Spleen (tissue), 11 donors: ENCODE results near the gene RBFA. TPM values are rescaled to one million over a fixed set of nuclear protein-coding genes. Genes with fewer than 3 reads are reported as not detected.

Experiments
- DNase-seq: peaks from one replicate; pipeline ENCODE4 v3.0.0-alpha.2; 2020
- H3K27ac ChIP-seq, 8 donors: fragments of 200-600 bp; sonication (generic) in 7 of 8; 1 replicate in 4 of 8; 2 replicates in 4 of 8; pipeline versions ENCODE4 v1.5.0 to v1.8.0; 2016 to 2021; ENCODE audit warnings: inconsistent platforms in 4 of 8, mild to moderate bottlenecking in 4 of 8, moderate library complexity in 1 of 8
- H3K27me3 ChIP-seq, 7 donors: fragments of 200-600 bp; sonication (generic) in 6 of 7; replicated peaks in 1 of 7; 1 replicate in 4 of 7; 2 replicates in 3 of 7; pipeline versions ENCODE4 v1.5.0 to v1.8.0; 2016 to 2021; ENCODE audit warnings: inconsistent platforms in 3 of 7, mild to moderate bottlenecking in 1 of 7
- H3K36me3 ChIP-seq, 6 donors: fragments of 200-600 bp; sonication (generic) in 5 of 6; 1 replicate in 4 of 6; 2 replicates in 2 of 6; pipeline versions ENCODE4 v1.5.0 to v1.8.0; 2016 to 2021; ENCODE audit warnings: inconsistent platforms in 2 of 6
- H3K4me1 ChIP-seq, 6 donors: fragments of 200-600 bp; sonication (generic) in 5 of 6; 1 replicate in 3 of 6; 2 replicates in 3 of 6; pipeline versions ENCODE4 v1.5.0 to v1.8.0; 2016 to 2021; ENCODE audit warnings: inconsistent platforms in 3 of 6
- H3K4me3 ChIP-seq, 8 donors: fragments of 200-600 bp; sonication (generic) in 7 of 8; 1 replicate in 4 of 8; 2 replicates in 4 of 8; pipeline versions ENCODE4 v1.5.0 to v1.8.0; 2016 to 2021; ENCODE audit warnings: inconsistent platforms in 4 of 8, mild to moderate bottlenecking in 4 of 8, moderate library complexity in 2 of 8
- H3K9me3 ChIP-seq, 8 donors: fragments of 200-600 bp; sonication (generic) in 7 of 8; 1 replicate in 4 of 8; 2 replicates in 4 of 8; pipeline versions ENCODE4 v1.5.0 to v1.8.0; 2016 to 2021; ENCODE audit warnings: inconsistent platforms in 4 of 8
- POLR2A ChIP-seq, 3 donors: fragments of 450-650 bp; IDR thresholded peaks; one replicate each; pipeline ENCODE4 v1.5.1; 2017; ENCODE audit warnings: antibody characterized with exemption in 3 of 3, mild to moderate bottlenecking in 1 of 3
- POLR2AphosphoS5 ChIP-seq, 3 donors: sonication (generic); formaldehyde crosslinking; IDR thresholded peaks; one replicate each; pipeline ENCODE4 v1.5.1; 2017; ENCODE audit warnings: antibody characterized with exemption in 3 of 3
- WGBS, 5 donors: extraction: QIAGEN DNeasy Blood & Tissue Kit in 3 of 5; methylation state at CpG; one replicate each; pipeline versions ENCODE4 v1.1.5 to v1.1.7; 2013 to 2018; 5-methylcytosine and 5-hydroxymethylcytosine counted together
- intact Hi-C: fragments of 100-400 bp; cut with DNase I; formaldehyde crosslinking; loops from one replicate; pipeline ENCODE4 v1.15.0; 2023; ENCODE audit warnings: low total_unique reads
- polyA plus RNA-seq, 3 donors: library from polyadenylated mRNA; stranded (reverse); fragments of 200-250 nt; gene quantifications; one replicate each; pipeline ENCODE4 v1.2.1, GENCODE V29; 2013
- total RNA-seq, 7 donors: library from RNA; depleted of rRNA in 3 of 7; stranded (reverse); fragments of >200 nt in 3 of 7; fragmentation: NEBNext Ultra II Directional in 4 of 7; extraction: Animal tissue kit (Norgen Biotek cat#: 25700) in 4 of 7; gene quantifications; one replicate each; pipeline versions ENCODE4 v1.1.0 to v1.2.1, GENCODE V29; 2016 to 2021
- TF ChIP-seq, protein P1 (sequence below), 11 experiments: fragments of 200-600 bp in 7 of 11; fragments of 450-650 bp in 4 of 11; sonication (generic) in 4 of 11; IDR thresholded peaks in 8 of 11; conservative IDR thresholded peaks in 3 of 11; 1 replicate in 7 of 11; 2 replicates in 4 of 11; pipeline versions ENCODE4 v1.4.0 to v1.8.0; 2016 to 2021; ENCODE audit warnings: antibody characterized with exemption in 11 of 11, inconsistent platforms in 4 of 11, mild to moderate bottlenecking in 1 of 11
- donor health status: healthy with polysubstance abuse.
- donor health status: DM: no; HTN: no; CAD: no; lungs with moderate emphysema.
- donor health status: DM: no; HTN: no; CAD: no.
- donor health status: Bipolar disorder and iron deficiency.
- donor health status: healthy.
- donor health status: DM: no; HTN: no; CAD: no.
- donor health status: DM: yes; HTN: yes; CAD: no.

RBFA gene
- total and polyA plus RNA-seq, 10 donors = 16.4 to 31.1 (median 19.7) TPM

DNA sequence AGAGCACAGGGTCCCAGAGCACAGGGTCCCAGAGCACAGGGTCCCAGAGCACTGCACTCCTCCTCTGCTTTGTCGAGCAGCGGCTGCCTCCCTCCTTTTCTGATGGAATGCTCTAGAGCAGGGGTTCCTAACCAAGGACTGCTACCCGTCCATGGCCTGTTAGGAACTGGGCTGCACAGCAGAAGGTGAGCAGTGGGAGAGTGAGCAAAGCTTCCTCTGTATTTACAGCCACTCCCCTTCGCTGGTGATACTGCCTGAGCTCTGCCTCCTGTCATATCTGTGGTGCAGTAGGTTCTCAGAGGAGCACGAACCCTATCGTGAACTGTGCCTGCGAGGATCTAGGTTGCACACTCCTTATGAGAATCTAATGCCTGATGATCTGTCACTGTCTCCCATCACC, 41.7 kb downstream of the RBFA start:
- intact Hi-C loops = no loop called here
- H3K4me3 ChIP-seq = no peak overlapping the region
- TF ChIP-seq POLR2A (IDR thresholded peaks at IDR 0.05) = no peak
- no peak for TF ChIP-seq POLR2AphosphoS5 (IDR thresholded peaks at IDR 0.05)
- TF ChIP-seq, protein P1, sequence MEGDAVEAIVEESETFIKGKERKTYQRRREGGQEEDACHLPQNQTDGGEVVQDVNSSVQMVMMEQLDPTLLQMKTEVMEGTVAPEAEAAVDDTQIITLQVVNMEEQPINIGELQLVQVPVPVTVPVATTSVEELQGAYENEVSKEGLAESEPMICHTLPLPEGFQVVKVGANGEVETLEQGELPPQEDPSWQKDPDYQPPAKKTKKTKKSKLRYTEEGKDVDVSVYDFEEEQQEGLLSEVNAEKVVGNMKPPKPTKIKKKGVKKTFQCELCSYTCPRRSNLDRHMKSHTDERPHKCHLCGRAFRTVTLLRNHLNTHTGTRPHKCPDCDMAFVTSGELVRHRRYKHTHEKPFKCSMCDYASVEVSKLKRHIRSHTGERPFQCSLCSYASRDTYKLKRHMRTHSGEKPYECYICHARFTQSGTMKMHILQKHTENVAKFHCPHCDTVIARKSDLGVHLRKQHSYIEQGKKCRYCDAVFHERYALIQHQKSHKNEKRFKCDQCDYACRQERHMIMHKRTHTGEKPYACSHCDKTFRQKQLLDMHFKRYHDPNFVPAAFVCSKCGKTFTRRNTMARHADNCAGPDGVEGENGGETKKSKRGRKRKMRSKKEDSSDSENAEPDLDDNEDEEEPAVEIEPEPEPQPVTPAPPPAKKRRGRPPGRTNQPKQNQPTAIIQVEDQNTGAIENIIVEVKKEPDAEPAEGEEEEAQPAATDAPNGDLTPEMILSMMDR (IDR thresholded peaks at IDR 0.05 in 8 of 11, conservative IDR thresholded peaks at IDR 0.05 in 3 of 11) = no peak
- WGBS, 5 donors = 87 to 93% (median 91%) methylated on average over 5 to 7 of the region's 7 CpGs
- no peaks in the 10 kb centered on the region for H3K9me3 ChIP-seq
- H3K36me3 ChIP-seq = no peaks in the 10 kb centered on the region
- H3K4me1 ChIP-seq = no peaks in the 10 kb centered on the region
- no peak overlapping the region for H3K27ac ChIP-seq
- H3K27me3 ChIP-seq = no peaks in the 10 kb centered on the region
- DNase-seq = no peak

DNA sequence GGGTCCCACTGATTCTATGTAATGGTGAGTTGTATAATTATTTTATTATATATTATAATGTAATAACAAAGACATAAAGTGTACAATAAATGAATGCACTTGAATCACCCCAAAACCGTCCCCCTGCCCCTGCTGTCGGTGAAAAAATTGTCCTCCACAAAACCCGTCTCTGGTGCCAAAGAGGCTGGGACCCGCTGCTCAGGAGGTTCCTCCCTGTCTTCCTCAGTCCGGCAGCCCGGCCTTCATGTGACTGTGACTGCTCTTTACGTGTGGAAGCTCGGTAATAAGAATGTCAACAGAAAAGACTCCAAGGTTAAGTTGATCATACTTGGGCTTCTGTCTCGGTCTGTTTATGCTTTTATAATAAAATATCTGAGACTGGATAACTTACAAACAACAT, 42.1 kb downstream of the RBFA start:
- H3K27ac ChIP-seq = no peak overlapping the region
- no peak overlapping the region for H3K4me3 ChIP-seq
- WGBS, 5 donors = 92 to 96% (median 93%) methylated on average over 9 of the region's 9 CpGs
- no peaks in the 10 kb centered on the region for H3K36me3 ChIP-seq
- no peak for DNase-seq
- H3K27me3 ChIP-seq = no peaks in the 10 kb centered on the region
- intact Hi-C loops = no loop called here
- no peaks in the 10 kb centered on the region for H3K4me1 ChIP-seq
- no peaks in the 10 kb centered on the region for H3K9me3 ChIP-seq
- TF ChIP-seq POLR2AphosphoS5 (IDR thresholded peaks at IDR 0.05) (no peak), POLR2A (IDR thresholded peaks at IDR 0.05) (no peak)
- TF ChIP-seq, protein P1 (IDR thresholded peaks at IDR 0.05 in 8 of 11, conservative IDR thresholded peaks at IDR 0.05 in 3 of 11) = no peak

DNA sequence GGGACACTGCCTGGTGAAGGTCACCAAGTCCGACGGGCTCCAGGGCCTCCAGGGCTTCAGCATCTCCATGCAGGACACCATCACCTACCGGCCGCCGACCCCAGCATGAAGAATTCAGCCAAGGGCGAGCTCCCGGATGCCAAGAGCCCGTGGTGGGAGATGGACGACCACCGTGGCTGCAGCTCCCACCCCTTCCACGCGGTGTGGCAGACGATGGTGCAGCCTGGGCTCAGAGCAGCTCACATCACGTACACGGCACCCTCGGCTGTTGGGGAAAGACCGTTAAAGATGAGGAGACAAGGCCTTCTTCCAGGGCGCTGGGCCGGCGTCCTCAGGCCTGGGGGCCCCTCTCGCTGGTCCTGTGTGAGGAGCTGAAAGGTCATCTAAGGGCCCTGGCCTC, 43.6 kb downstream of the RBFA start:
- DNase-seq = no peak
- 93 to 98% (median 95%) methylated on average over 17 to 21 of the region's 21 CpGs for WGBS, 5 donors
- TF ChIP-seq, protein P1 (IDR thresholded peaks at IDR 0.05 in 8 of 11, conservative IDR thresholded peaks at IDR 0.05 in 3 of 11) = no peak
- TF ChIP-seq POLR2AphosphoS5 (IDR thresholded peaks at IDR 0.05) (no peak), POLR2A (IDR thresholded peaks at IDR 0.05) (no peak)
- no peaks in the 10 kb centered on the region for H3K27me3 ChIP-seq
- H3K4me1 ChIP-seq = no peaks in the 10 kb centered on the region
- no peaks in the 10 kb centered on the region for H3K36me3 ChIP-seq
- H3K27ac ChIP-seq = no peak overlapping the region
- intact Hi-C loops = no loop called here
- no peak overlapping the region for H3K4me3 ChIP-seq
- no peaks in the 10 kb centered on the region for H3K9me3 ChIP-seq

Other genes starting within 250 kb of the RBFA start
- gene KCNG2, start 236.5 kb upstream of the RBFA start, total RNA-seq = 1 to 10 TPM in 3 of 7 donors, under 1 TPM in 3, not detected in 1; 0.17 to 3.2 (median 1.1) TPM
- under 1 TPM; 0.15 to 0.38 (median 0.22) TPM for gene KCNG2, start 236.5 kb upstream of the RBFA start, polyA plus RNA-seq
- 10 to 100 TPM; 40.9 to 61.9 (median 51.1) TPM for gene SLC66A2, start 82.8 kb upstream of the RBFA start, total RNA-seq
- gene SLC66A2, start 82.8 kb upstream of the RBFA start, polyA plus RNA-seq = 10 to 100 TPM; 28.7 to 53.9 (median 33.4) TPM
- 10 to 100 TPM; 10.3 to 36.4 (median 20.1) TPM for gene HSBP1L1, start 69.8 kb upstream of the RBFA start, total RNA-seq
- gene HSBP1L1, start 69.8 kb upstream of the RBFA start, polyA plus RNA-seq = 10 to 100 TPM; 10.0 to 21.5 (median 15.8) TPM
- 10 to 100 TPM; 20.7 to 76.5 (median 63.9) TPM for gene TXNL4A, start 45.9 kb upstream of the RBFA start, total RNA-seq
- 10 to 100 TPM; 75.2 to 98.5 (median 80.9) TPM for gene TXNL4A, start 45.9 kb upstream of the RBFA start, polyA plus RNA-seq
- gene ADNP2, start 74.8 kb downstream of the RBFA start, total RNA-seq = 10 to 100 TPM; 14.3 to 20.6 (median 15.7) TPM
- gene ADNP2, start 74.8 kb downstream of the RBFA start, polyA plus RNA-seq = 1 to 10 TPM; 3.5 to 4.5 (median 3.7) TPM
- 1 to 10 TPM; 1.8 to 6.8 (median 4.3) TPM for gene PARD6G, start 213.1 kb downstream of the RBFA start, total RNA-seq
- under 1 TPM; 0.30 to 0.51 (median 0.47) TPM for gene PARD6G, start 213.1 kb downstream of the RBFA start, polyA plus RNA-seq